Measurements from ENCODE around the gene OR10W1. TPM values are rescaled to one million over a fixed set of nuclear protein-coding genes. Genes with fewer than 3 reads are reported as not detected.

Gene OR10W1
- total and polyA plus RNA-seq, 2 donors (not counting 1 experiment from before 2014, with no cell fraction given), result not detected

- H3K4me3 ChIP-seq (ENCODE audit: control extremely low read depth in 1 of 5, extremely low read depth in 1 of 5, insufficient read depth in 1 of 5, low read depth in 2 of 5, low read length in 4 of 5), result no peak overlapping the region
- H3K27ac ChIP-seq (ENCODE audit: low read length in 2 of 2), result no peak overlapping the region
- Mint-ChIP-seq H3K4me1 (no peaks in the 10 kb centered on the region), H3K27ac (no peak overlapping the region), H3K27me3 (peaks cover 17% of the 10 kb centered on the region), H3K4me3 (no peak overlapping the region), H3K9me3 (ENCODE audit: insufficient read depth) (no peaks in the 10 kb centered on the region)
- DNase-seq, result no peak
- no peak overlapping the region for H3K9ac ChIP-seq (ENCODE audit: low read length)
- H3K4me2 ChIP-seq (replicated peaks; ENCODE audit: low read depth, low read length, poor library complexity, severe bottlenecking), result no peak overlapping the region
- TF ChIP-seq, protein P1, sequence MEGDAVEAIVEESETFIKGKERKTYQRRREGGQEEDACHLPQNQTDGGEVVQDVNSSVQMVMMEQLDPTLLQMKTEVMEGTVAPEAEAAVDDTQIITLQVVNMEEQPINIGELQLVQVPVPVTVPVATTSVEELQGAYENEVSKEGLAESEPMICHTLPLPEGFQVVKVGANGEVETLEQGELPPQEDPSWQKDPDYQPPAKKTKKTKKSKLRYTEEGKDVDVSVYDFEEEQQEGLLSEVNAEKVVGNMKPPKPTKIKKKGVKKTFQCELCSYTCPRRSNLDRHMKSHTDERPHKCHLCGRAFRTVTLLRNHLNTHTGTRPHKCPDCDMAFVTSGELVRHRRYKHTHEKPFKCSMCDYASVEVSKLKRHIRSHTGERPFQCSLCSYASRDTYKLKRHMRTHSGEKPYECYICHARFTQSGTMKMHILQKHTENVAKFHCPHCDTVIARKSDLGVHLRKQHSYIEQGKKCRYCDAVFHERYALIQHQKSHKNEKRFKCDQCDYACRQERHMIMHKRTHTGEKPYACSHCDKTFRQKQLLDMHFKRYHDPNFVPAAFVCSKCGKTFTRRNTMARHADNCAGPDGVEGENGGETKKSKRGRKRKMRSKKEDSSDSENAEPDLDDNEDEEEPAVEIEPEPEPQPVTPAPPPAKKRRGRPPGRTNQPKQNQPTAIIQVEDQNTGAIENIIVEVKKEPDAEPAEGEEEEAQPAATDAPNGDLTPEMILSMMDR (IDR thresholded peaks at IDR 0.05), result no peak
- no peak for TF ChIP-seq EZH2 (IDR thresholded peaks at IDR 0.05; ENCODE audit: borderline replicate concordance, insufficient read depth, low read depth, low read length, poor library complexity, severe bottlenecking)
- peaks cover 0 to 6% (median 0%) of the 10 kb centered on the region in 4 experiments for H3K27me3 ChIP-seq (replicated peaks in 1 of 4; ENCODE audit: control extremely low read depth in 1 of 4, control insufficient read depth in 3 of 4, insufficient read depth in 4 of 4, low read length in 3 of 4)
- intact Hi-C loops (cut with micrococcal nuclease), result no loop called here
- peaks cover 0 to 10% (median 0%) of the 10 kb centered on the region in 3 donors for H3K9me3 ChIP-seq (ENCODE audit: control extremely low read depth in 1 of 3, control insufficient read depth in 2 of 3, insufficient read depth in 1 of 3, low read length in 2 of 3)
- ChIA-PET POLR2A (no interaction called here), CTCF (interaction anchor here (0.9 to 1.5 kb wide), 3 partner anchors 717 to 940 kb away, joined by 3 to 5 read pairs (median 3); no protein-coding TSS in a partner anchor)
- no peaks in the 10 kb centered on the region for H3K36me3 ChIP-seq (replicated peaks in 1 of 2; ENCODE audit: control extremely low read depth in 1 of 2, control insufficient read depth in 1 of 2, extremely low read depth in 1 of 2, insufficient read depth in 2 of 2, low read length in 1 of 2)
- H4K20me1 ChIP-seq (ENCODE audit: control insufficient read depth, insufficient read depth, low read length, poor library complexity, severe bottlenecking), result no peaks in the 10 kb centered on the region
- H2AFZ ChIP-seq (ENCODE audit: insufficient read depth, low read depth, low read length, poor library complexity, severe bottlenecking), result no peak overlapping the region
- WGBS (ENCODE audit: insufficient coverage), result 40% methylated on average over 1 of the region's 5 CpGs
- no peaks in the 10 kb centered on the region for H3K79me2 ChIP-seq (ENCODE audit: control insufficient read depth, insufficient read depth, low read length)
- no peaks in the 10 kb centered on the region for H3K4me1 ChIP-seq (ENCODE audit: control insufficient read depth in 2 of 2, insufficient read depth in 2 of 2, low read length in 2 of 2)
- ATAC-seq (ENCODE audit: low read depth), result no peak
Measured at GRCh38 chr11:58285483-58286040, 17.5 kb upstream of the OR10W1 start.

GRCh38 chr11:58276151-58276550 is 8.1 kb upstream of the OR10W1 start:
- no peak overlapping the region for H2AFZ ChIP-seq (ENCODE audit: insufficient read depth, low read depth, low read length, poor library complexity, severe bottlenecking)
- no peaks in the 10 kb centered on the region for H4K20me1 ChIP-seq (ENCODE audit: control insufficient read depth, insufficient read depth, low read length, poor library complexity, severe bottlenecking)
- no peak for ATAC-seq (ENCODE audit: low read depth)
- intact Hi-C loops (cut with micrococcal nuclease), result no loop called here
- no peak overlapping the region for H3K4me2 ChIP-seq (replicated peaks; ENCODE audit: low read depth, low read length, poor library complexity, severe bottlenecking)
- peaks cover 3% of the 10 kb centered on the region for H3K9me3 Mint-ChIP-seq (ENCODE audit: insufficient read depth)
- no peaks in the 10 kb centered on the region for H3K36me3 ChIP-seq (replicated peaks in 1 of 2; ENCODE audit: control extremely low read depth in 1 of 2, control insufficient read depth in 1 of 2, extremely low read depth in 1 of 2, insufficient read depth in 2 of 2, low read length in 1 of 2)
- no peaks in the 10 kb centered on the region for H3K4me1 Mint-ChIP-seq
- no peak for DNase-seq
- TF ChIP-seq, protein P1 (IDR thresholded peaks at IDR 0.05), result no peak
- TF ChIP-seq EZH2 (IDR thresholded peaks at IDR 0.05; ENCODE audit: borderline replicate concordance, insufficient read depth, low read depth, low read length, poor library complexity, severe bottlenecking), result no peak
- no peaks in the 10 kb centered on the region for H3K79me2 ChIP-seq (ENCODE audit: control insufficient read depth, insufficient read depth, low read length)
- H3K4me1 ChIP-seq (ENCODE audit: control insufficient read depth in 2 of 2, insufficient read depth in 2 of 2, low read length in 2 of 2), result no peaks in the 10 kb centered on the region
- no peaks in the 10 kb centered on the region for H3K27me3 ChIP-seq (replicated peaks in 1 of 4; ENCODE audit: control extremely low read depth in 1 of 4, control insufficient read depth in 3 of 4, insufficient read depth in 4 of 4, low read length in 3 of 4)
- no peak overlapping the region for H3K9ac ChIP-seq (ENCODE audit: low read length)
- H3K4me3 ChIP-seq (ENCODE audit: control extremely low read depth in 1 of 5, extremely low read depth in 1 of 5, insufficient read depth in 1 of 5, low read depth in 2 of 5, low read length in 4 of 5), result no peak overlapping the region
- H3K27me3 Mint-ChIP-seq, result peaks cover 19% of the 10 kb centered on the region
- POLR2A ChIA-PET, result no interaction called here
- no peak overlapping the region for H3K27ac ChIP-seq (ENCODE audit: low read length in 2 of 2)
- H3K9me3 ChIP-seq (ENCODE audit: control extremely low read depth in 1 of 3, control insufficient read depth in 2 of 3, insufficient read depth in 1 of 3, low read length in 2 of 3), result no peaks in the 10 kb centered on the region
- H3K4me3 Mint-ChIP-seq, result no peak overlapping the region
- no peak overlapping the region for H3K27ac Mint-ChIP-seq
- WGBS (ENCODE audit: insufficient coverage), result no CpG with 5 or more reads among the region's 1 CpG
- CTCF ChIA-PET, result no interaction called here
